Measurements from ENCODE around the gene CKM.
"Not testable (repeated sequence)": the region's sequence is repeated elsewhere in the genome, so short reads cannot be mapped to it uniquely, and the experiment has no call there.

CKM gene

DNA sequence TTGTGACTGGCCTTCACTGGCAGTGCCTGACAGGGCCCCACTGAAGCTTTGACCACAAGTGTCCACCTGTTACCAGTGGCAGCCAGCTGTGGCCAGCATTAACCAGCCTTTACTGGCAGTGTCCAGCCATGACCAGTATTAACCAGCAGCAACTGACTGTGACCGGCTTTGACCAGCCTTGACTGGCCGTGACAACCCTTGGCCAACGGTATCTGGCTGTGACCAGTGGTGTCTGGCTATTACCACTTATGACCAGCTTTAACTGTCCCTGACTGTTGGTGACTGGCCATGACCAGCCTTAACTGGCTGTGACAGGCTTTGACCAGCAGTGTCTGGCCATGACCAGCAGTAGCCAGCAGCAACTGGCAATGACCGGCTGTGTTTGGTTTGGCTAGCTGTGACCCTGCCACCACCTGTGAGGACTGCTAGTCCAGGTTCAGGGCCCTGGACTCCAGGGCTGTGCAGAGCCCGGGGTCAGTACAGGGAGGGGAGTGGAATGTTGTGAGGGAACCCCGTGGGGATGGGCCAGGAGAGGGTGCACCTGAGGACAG lies 32.2 kb downstream of the CKM start:
- DNase-seq (ENCODE audit: low read depth) = no peak

DNA sequence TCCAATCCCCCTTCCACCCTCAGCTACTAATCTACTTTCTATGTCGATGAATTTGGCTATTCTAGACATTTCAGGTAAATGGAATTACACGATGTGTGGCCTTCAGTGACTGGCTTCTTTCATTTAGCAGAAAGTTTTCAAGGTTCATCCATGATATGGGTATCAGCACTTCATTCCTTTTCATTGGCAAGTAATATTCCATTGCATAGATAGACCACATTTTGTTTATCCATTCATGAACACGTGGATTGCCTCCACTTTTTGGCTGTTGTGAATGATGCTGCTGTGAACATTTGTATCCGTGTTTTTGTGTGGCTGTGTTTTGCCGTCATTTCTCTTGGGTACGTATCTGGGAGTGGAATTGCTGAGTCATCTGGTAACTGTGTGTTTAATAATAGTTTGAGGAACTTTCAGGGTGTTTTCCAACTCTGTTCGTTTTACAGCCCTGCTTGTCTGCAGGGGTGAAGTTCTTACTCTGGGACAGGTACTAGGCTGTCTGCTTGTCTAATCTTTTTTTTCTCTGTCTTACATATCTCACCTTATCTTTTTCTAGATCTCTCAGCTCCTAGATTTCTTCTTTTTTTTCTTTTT lies 39.1 kb downstream of the CKM start:
- no peak for DNase-seq (ENCODE audit: low read depth)

DNA sequence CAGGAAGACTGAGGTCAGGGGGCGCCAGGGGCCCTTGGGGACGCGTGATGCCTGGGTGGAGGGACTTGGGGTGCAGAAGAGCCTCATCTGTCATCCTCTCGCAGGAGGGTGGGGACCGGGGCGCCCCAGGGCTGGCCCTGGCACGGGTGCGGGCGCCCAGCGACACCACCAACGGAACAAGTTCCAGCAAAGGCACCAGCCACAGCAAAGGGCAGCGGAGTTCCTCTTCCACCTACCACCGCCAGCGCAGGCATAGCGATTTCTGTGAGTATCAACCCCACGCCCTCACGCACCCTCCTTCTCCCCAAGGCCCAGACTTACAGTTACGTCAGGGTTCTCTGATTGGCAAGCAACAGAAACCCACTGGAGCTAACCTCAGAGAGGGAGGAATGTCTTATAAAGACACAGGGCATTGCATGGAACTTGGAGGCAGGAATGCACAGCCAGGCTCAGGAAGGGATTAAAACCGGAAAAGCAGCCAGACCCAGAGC lies 42.2 kb downstream of the CKM start:
- no peak for DNase-seq (ENCODE audit: low read depth)

DNA sequence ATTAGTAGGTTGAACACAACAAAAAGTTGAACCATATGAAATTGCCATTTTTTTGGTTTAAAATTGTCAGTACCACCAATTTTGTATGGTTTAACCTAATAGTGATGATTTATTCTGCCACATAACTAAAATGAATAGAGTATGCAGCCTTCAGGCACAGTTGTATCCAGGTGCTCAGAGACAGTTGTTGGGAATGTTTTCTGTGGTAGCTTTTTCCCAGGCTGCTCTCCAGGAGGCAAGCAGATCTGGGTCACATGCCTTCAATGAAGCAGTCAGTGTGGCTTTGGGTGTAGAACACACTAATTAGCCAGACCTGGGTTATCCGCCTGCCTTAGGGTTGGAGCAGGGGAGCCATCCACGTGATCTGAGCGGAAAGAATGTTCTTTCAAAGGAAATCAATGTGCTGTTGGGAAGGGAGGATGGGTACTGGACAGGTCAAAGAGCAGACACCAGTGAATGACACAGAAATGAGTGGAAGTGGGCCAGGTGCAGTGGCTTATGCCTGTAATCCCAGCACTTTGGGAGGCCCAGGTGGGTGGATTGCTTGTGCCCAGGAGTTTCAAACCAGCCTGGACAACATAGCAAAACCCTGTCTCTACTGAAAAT lies 43.0 kb downstream of the CKM start:
- no peak for DNase-seq (ENCODE audit: low read depth)

DNA sequence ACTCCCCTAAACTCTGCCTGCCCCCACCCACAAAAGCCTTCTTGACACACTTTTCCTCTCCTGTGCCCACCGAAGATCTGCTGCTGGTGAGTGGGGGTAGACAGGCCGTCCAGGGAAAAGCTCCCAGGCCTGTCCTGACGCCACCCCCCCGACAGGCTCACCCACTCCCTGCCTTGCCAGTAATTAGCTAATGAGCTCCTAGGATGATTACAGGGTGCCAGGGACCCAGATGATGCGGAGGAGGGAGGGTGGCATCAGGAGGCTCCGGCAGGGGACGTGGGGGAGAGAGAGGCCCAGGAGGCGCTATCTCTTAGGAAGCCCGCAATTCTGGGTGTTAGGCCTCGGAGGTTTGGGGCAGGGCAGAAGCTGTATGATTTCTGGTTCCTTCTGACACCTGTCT lies 44.6 kb downstream of the CKM start:
- no peak for DNase-seq (ENCODE audit: low read depth)

DNA sequence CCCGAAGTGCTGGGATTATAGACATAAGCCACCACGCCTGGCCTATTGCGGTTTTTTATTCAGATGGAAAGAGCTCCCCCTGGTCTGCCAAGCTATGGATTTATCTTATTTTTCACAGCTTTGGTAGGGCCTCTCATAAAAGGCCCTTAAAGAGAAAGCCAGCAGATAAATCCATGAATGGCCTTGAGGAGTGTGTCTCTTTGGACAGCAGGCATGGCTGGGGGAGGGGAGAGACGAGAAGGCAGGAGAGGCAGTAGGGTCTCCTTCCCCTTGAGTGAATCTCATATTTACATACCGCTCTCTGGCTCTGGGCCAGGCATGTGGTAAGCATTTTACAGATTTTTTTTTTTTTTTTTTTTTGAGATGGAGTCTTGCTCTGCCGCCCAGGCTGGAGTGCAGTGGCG lies 46.4 kb downstream of the CKM start:
- DNase-seq (ENCODE audit: low read depth) = no peak

DNA sequence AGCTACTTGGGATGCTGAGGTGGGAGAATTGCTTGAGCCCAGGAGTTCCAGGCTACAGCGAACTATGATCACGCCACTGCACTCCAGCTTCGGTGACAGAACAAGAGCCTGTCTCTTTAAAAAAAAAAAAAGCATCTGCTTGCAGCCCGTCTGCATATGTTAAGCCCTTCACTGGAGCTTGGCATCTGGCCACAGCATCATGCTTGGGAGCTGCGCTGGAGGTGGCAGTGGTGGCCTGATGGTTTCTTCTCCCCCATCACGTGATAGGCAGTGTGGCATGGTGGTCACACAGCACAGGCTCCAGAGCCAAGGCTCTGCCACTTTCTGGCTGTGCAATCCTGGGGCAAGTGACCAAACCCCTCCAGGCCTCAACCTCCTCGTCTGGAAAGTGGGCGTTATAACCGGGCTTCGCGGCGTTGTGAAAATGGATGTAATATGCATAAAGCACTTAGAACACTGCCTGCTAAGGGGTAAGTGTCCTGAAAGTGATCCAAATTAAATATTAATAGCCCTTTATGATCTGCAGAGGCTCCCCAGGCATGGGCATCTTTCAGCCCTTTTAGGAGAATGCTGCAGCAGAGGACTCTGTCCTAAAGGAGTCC lies 47.2 kb downstream of the CKM start:
- no peak for DNase-seq (ENCODE audit: low read depth)

DNA sequence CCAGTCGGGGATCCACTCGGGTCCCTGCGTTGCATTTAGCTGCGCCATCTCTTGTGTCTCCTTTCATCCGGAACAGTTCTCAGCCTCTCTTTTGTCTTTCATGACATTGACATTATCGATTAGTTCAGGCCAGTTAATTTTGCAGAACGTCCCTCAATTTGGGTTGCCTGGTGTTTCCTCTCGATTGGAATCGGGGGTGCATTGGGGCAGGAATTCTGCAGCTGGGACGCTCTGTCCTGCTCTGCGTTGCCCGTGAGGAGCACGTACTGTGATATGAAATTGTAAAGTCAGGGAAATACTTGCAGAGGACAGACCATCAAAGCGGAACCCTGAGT lies 49.2 kb downstream of the CKM start:
- DNase-seq (ENCODE audit: low read depth) = no peak

DNA sequence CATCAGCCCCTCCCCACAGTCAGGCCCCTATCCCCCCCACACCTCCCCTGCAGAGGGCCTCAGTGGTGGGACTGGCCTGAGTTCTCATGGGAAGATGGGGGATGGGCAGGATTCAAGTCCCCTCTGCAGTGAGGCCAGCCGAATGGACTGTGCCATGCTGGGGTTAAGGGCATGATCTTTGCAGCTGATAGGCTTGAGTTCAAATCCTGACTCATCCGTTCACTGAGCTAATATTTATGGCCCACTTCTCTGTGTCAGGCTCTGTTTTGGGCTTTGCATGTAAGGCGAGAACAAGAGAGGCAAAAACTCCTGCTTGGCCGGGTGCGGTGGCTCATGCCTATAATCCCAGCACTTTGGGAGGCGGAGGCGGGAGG lies 51.0 kb downstream of the CKM start:
- no peak for DNase-seq (ENCODE audit: low read depth)

DNA sequence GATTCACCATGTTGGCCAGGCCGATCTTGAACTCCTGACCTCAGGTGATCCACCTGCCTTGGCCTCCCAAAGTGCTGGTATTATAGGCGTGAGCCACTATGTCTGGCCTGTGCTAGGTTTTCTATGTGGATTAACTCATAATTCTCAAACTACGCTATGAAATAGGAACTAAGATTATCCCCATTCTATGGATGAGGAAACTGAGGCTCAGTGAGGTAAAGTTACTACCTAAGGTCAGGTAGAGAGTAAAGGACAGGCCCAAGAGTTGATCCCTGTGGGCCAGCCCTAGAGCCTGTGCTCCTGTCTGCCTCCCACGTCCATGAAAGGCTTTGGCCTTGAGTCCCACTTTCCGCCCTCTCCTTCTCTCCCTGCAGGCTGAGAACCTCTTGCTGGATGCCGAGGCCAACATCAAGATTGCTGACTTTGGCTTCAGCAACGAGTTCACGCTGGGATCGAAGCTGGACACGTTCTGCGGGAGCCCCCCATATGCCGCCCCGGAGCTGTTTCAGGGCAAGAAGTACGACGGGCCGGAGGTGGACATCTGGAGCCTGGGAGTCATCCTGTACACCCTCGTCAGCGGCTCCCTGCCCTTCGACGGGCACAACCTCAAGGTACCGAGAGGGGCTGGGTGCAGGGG lies 51.5 kb downstream of the CKM start:
- no peak for DNase-seq (ENCODE audit: low read depth)

DNA sequence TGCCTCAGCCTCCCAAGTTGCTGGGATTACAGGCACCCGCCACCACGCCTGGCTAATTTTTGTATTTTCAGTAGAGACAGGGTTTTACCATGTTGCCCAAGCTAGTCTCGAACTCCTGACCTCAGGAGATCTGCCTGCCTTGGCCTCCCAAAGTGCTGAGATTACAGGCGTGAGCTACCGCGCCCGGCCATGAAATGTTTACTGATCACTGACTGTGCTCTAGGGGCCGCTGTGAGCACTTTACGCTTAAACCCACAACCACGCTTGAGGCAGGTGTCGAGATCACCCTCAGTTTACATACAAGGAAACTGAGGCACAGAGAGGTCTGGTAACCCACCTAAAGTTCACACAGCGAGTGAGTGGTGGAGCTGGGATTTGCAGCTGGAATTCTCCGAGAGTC lies 52.7 kb downstream of the CKM start:
- DNase-seq (ENCODE audit: low read depth) = not testable (repeated sequence)

DNA sequence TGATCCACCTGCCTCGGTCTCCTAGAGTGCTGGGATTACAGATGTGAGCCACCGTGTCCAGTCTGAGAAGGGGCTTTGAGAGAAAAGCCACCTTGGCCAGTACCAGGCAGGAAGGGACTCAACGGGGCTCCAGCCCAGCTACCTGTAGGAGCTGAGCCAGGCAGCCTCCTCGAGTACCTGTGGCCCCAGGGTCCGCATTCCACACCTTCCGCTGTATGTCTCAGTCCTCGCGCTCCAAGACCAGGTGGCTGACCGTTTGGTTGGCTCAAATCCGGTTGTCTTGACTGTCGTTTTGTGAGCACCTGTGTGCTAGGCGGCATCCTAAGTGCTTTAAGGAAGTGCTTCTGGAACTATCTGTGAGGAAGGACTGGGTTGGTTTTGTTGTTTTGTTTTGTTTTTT lies 55.4 kb downstream of the CKM start:
- DNase-seq (ENCODE audit: low read depth) = no peak

DNA sequence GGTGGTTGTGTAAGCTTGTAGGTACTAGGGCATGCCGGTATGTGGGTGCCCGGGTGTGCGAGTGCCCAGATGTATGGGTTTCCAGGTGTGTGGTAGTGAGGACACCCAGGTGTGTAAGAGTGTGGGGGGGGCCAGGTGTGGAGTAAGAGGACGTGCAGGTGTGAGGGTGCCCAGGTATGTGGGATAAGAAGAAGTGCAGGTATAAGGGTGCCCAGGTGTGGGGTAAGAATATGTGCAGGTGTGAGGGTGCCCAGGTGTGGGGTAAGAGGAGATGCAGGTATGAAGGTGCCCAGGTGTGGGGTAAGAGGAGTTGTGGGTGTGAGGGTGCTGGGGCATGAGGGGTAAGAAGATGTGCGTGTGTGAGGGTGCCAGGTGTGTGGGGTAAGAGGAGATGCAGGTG lies 57.3 kb downstream of the CKM start:
- DNase-seq (ENCODE audit: low read depth) = no peak

DNA sequence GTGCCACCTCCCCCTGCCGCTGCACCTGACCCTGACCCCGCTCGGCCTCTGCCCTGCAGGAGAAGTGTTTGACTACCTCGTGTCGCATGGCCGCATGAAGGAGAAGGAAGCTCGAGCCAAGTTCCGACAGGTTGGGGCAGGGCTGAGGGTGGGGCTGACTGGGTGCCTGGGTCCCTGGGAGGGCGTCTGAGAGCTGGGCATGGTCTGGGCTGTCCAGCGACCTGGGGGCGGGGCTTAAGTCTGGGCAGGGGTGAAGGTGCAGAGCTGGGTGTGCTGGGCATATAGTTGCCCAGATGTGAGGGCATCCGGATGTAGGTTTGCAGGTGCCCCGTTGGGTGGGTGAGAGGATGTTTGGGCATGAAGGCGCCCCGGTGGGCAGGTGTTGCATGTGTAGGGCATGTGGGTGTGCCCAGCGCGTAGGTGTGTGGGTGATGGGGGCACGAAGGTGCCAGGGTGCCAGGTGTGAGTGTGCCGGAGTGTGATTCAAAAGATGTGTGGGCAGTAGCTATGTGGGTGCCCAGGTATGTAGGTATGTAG lies 57.8 kb downstream of the CKM start:
- DNase-seq (ENCODE audit: low read depth) = no peak

DNA sequence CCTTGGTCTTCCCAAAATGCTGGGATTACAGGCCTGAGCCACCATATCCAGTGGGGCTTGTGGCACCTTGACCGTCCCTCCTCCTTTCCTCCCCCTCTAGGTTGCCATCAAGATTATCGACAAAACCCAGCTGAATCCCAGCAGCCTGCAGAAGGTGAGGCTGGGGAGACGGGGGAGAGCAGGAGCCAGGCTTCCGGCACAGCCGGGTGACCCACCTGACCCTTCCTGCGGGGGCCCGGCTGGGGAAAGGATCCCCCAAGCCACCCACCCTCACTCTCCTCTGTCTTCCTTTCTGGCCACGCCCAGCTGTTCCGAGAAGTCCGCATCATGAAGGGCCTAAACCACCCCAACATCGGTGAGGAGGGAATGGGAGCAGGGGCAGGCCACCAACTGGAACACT lies 59.7 kb downstream of the CKM start:
- no peak for DNase-seq (ENCODE audit: low read depth)

DNA sequence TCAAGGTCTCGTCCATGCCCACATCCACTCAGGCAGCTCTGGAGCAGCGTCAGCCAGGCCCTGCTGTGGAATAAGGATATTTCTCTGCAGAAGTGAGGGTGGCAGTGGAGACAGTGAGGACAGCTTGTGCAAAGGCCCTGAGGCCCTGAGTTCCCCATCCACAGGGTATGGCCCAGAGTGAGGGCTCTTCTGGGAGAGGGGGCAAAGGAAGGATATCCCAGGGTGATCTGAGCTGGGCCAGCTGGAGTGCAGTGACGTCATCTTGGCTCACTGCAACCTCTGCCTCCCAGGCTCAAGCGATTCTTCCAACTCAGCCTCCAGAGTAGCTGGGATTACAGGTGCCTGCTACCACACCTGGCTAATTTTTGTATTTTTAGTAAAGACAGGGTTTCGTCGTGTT lies 60.1 kb downstream of the CKM start:
- DNase-seq (ENCODE audit: low read depth) = no peak

DNA sequence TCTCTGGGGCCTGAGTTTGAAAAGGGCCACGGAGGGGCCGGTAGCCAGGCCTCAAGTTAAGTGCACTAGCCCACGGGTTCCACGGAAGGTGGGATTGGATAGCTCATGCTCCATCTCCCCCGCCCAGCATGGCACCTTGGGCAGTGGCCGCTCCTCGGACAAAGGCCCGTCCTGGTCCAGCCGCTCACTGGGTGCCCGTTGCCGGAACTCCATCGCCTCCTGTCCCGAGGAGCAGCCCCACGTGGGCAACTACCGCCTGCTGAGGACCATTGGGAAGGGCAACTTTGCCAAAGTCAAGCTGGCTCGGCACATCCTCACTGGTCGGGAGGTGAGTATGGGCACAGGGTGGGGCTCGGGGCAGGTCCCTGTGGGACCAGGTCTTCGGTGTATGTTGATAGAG lies 63.8 kb downstream of the CKM start:
- no peak for DNase-seq (ENCODE audit: low read depth)

DNA sequence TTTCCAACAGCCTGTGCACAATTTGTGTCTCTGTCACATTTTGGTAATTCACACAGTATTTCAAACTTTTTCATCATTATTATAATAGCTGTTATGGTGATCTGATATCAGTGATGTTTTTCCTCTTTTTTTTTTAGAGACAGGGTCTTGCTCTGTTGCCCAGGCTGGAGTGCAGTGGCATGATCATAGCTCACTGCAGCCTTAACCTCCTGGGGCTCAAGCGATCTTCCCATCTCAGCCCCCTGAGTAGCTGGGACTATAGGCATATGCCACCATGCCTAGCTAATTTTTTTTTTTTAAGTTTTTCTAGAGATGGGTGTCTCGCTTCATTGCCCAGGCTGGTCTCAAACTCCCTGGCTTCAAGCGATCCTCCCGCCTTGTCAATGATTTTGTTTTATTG lies 65.8 kb downstream of the CKM start:
- DNase-seq (ENCODE audit: low read depth) = no peak

All from activated T-helper 1 cell treated with Interleukin-2 at 50 U/mL for 16 hours (primary cell).